ENCODE data around the gene SRSF5. TPM values are rescaled to one million over a fixed set of nuclear protein-coding genes. Genes with fewer than 3 reads are reported as not detected.
"Not testable (repeated sequence)": the region's sequence is repeated elsewhere in the genome, so short reads cannot be mapped to it uniquely, and the experiment has no call there.

SRSF5 gene
- total RNA-seq, 2 experiments from 2014 or later: 565 to 587 TPM

GRCh38 chr14:69797573-69798338 is 30.8 kb downstream of the SRSF5 start:
- POLR2A ChIA-PET: no interaction called here
- no peaks in the 10 kb centered on the region for H3K4me1 Mint-ChIP-seq
- H3K27me3 Mint-ChIP-seq: peaks cover 6% of the 10 kb centered on the region
- H3K36me3 Mint-ChIP-seq: no peaks in the 10 kb centered on the region
- H3K4me3 Mint-ChIP-seq: no peak overlapping the region
- H3K9me3 Mint-ChIP-seq: peaks cover 2% of the 10 kb centered on the region
- no peak overlapping the region for H3K27ac Mint-ChIP-seq
- no peak for DNase-seq
- no peak for ATAC-seq (ENCODE audit: low read depth)

- Mint-ChIP-seq H3K4me3 (no peak overlapping the region), H3K36me3 (no peaks in the 10 kb centered on the region), H3K4me1 (no peaks in the 10 kb centered on the region), H3K27ac (peak overlapping the region; percentile 28), H3K9me3 (peaks cover 2% of the 10 kb centered on the region), H3K27me3 (peaks cover 7% of the 10 kb centered on the region)
- POLR2A ChIA-PET: no interaction called here
- ATAC-seq (ENCODE audit: low read depth) (no peak), DNase-seq (no peak)
These were observed 31.4 kb downstream of the SRSF5 start for GRCh38 chr14:69798339-69798735.

GRCh38 chr14:69803753-69804152 is 36.8 kb downstream of the SRSF5 start:
- H3K4me1 Mint-ChIP-seq: no peaks in the 10 kb centered on the region
- peaks cover 2% of the 10 kb centered on the region for H3K9me3 Mint-ChIP-seq
- no peaks in the 10 kb centered on the region for H3K36me3 Mint-ChIP-seq
- H3K4me3 Mint-ChIP-seq: no peak overlapping the region
- H3K27me3 Mint-ChIP-seq: peaks cover 16% of the 10 kb centered on the region
- POLR2A ChIA-PET: no interaction called here
- no peak overlapping the region for H3K27ac Mint-ChIP-seq
- ATAC-seq (ENCODE audit: low read depth) (no peak), DNase-seq (no peak)

- Mint-ChIP-seq H3K4me3 (no peak overlapping the region), H3K9me3 (peaks cover 2% of the 10 kb centered on the region), H3K27ac (no peak overlapping the region), H3K4me1 (no peaks in the 10 kb centered on the region), H3K36me3 (no peaks in the 10 kb centered on the region), H3K27me3 (peaks cover 16% of the 10 kb centered on the region)
- POLR2A ChIA-PET: no interaction called here
- DNase-seq (no peak), ATAC-seq (ENCODE audit: low read depth) (no peak)
These were observed 38.0 kb downstream of the SRSF5 start for GRCh38 chr14:69804902-69805301.

- POLR2A ChIA-PET: no interaction called here
- no peak overlapping the region for H3K27ac Mint-ChIP-seq
- H3K36me3 Mint-ChIP-seq: no peaks in the 10 kb centered on the region
- H3K27me3 Mint-ChIP-seq: peaks cover 13% of the 10 kb centered on the region
- ATAC-seq (ENCODE audit: low read depth) (no peak), DNase-seq (no peak)
- no peaks in the 10 kb centered on the region for H3K9me3 Mint-ChIP-seq
- H3K4me3 Mint-ChIP-seq: no peak overlapping the region
- no peaks in the 10 kb centered on the region for H3K4me1 Mint-ChIP-seq
These were observed 40.2 kb downstream of the SRSF5 start for GRCh38 chr14:69807192-69807591.

GRCh38 chr14:69808919-69809808 is 42.2 kb downstream of the SRSF5 start:
- Mint-ChIP-seq H3K27ac (no peak overlapping the region), H3K27me3 (peaks cover 7% of the 10 kb centered on the region), H3K36me3 (no peaks in the 10 kb centered on the region), H3K4me3 (no peak overlapping the region), H3K4me1 (no peaks in the 10 kb centered on the region), H3K9me3 (no peaks in the 10 kb centered on the region)
- no peak for DNase-seq
- ATAC-seq (ENCODE audit: low read depth): no peak
- POLR2A ChIA-PET: no interaction called here

- no peaks in the 10 kb centered on the region for H3K4me1 Mint-ChIP-seq
- POLR2A ChIA-PET: no interaction called here
- ATAC-seq (ENCODE audit: low read depth): no peak
- no peaks in the 10 kb centered on the region for H3K36me3 Mint-ChIP-seq
- H3K27me3 Mint-ChIP-seq: peaks cover 2% of the 10 kb centered on the region
- no peak for DNase-seq
- H3K9me3 Mint-ChIP-seq: no peaks in the 10 kb centered on the region
- no peak overlapping the region for H3K4me3 Mint-ChIP-seq
- H3K27ac Mint-ChIP-seq: no peak overlapping the region
These were observed 44.4 kb downstream of the SRSF5 start for GRCh38 chr14:69811227-69811867.

GRCh38 chr14:69811868-69812252 is 44.9 kb downstream of the SRSF5 start:
- H3K36me3 Mint-ChIP-seq: no peaks in the 10 kb centered on the region
- no peak overlapping the region for H3K27ac Mint-ChIP-seq
- H3K4me3 Mint-ChIP-seq: no peak overlapping the region
- H3K9me3 Mint-ChIP-seq: no peaks in the 10 kb centered on the region
- DNase-seq: no peak
- H3K4me1 Mint-ChIP-seq: no peaks in the 10 kb centered on the region
- peaks cover 2% of the 10 kb centered on the region for H3K27me3 Mint-ChIP-seq
- ATAC-seq (ENCODE audit: low read depth): no peak
- POLR2A ChIA-PET: no interaction called here

- H3K36me3 Mint-ChIP-seq: no peaks in the 10 kb centered on the region
These were observed 45.8 kb downstream of the SRSF5 start for GRCh38 chr14:69812711-69813110.

GRCh38 chr14:69813346-69813745 is 46.4 kb downstream of the SRSF5 start:
- H3K9me3 Mint-ChIP-seq; H3K27me3 Mint-ChIP-seq; DNase-seq; POLR2A ChIA-PET; H3K4me3 Mint-ChIP-seq; H3K4me1 Mint-ChIP-seq; H3K27ac Mint-ChIP-seq; H3K36me3 Mint-ChIP-seq; ATAC-seq (ENCODE audit: low read depth): not testable (repeated sequence)

More at GRCh38 chr14:69812711-69813110, 45.8 kb downstream of the SRSF5 start:
- no peaks in the 10 kb centered on the region for H3K9me3 Mint-ChIP-seq
- POLR2A ChIA-PET: no interaction called here
- DNase-seq (no peak), ATAC-seq (ENCODE audit: low read depth) (no peak)
- H3K27me3 Mint-ChIP-seq: peaks cover 2% of the 10 kb centered on the region
- H3K27ac Mint-ChIP-seq: no peak overlapping the region
- H3K4me3 Mint-ChIP-seq: no peak overlapping the region
- H3K4me1 Mint-ChIP-seq: no peaks in the 10 kb centered on the region

GRCh38 chr14:69814397-69814796 is 47.5 kb downstream of the SRSF5 start:
- peaks cover 2% of the 10 kb centered on the region for H3K27me3 Mint-ChIP-seq
- POLR2A ChIA-PET: no interaction called here
- no peak for ATAC-seq (ENCODE audit: low read depth)
- H3K4me1 Mint-ChIP-seq: peaks cover 2% of the 10 kb centered on the region
- no peak for DNase-seq
- no peaks in the 10 kb centered on the region for H3K36me3 Mint-ChIP-seq
- H3K9me3 Mint-ChIP-seq: no peaks in the 10 kb centered on the region
- no peak overlapping the region for H3K27ac Mint-ChIP-seq
- H3K4me3 Mint-ChIP-seq: no peak overlapping the region

- Mint-ChIP-seq H3K9me3 (no peaks in the 10 kb centered on the region), H3K4me3 (no peak overlapping the region), H3K27ac (no peak overlapping the region), H3K27me3 (peaks cover 2% of the 10 kb centered on the region), H3K4me1 (peaks cover 2% of the 10 kb centered on the region), H3K36me3 (no peaks in the 10 kb centered on the region)
- ATAC-seq (ENCODE audit: low read depth) (no peak), DNase-seq (no peak)
- POLR2A ChIA-PET: no interaction called here
These were observed 48.6 kb downstream of the SRSF5 start for GRCh38 chr14:69815556-69815955.

GRCh38 chr14:69816216-69816615 is 49.3 kb downstream of the SRSF5 start:
- ATAC-seq (ENCODE audit: low read depth) (no peak), DNase-seq (no peak)
- H3K27ac Mint-ChIP-seq: no peak overlapping the region
- POLR2A ChIA-PET: no interaction called here
- H3K36me3 Mint-ChIP-seq: no peaks in the 10 kb centered on the region
- peaks cover 5% of the 10 kb centered on the region for H3K27me3 Mint-ChIP-seq
- H3K4me1 Mint-ChIP-seq: peaks cover 2% of the 10 kb centered on the region
- no peaks in the 10 kb centered on the region for H3K9me3 Mint-ChIP-seq
- H3K4me3 Mint-ChIP-seq: no peak overlapping the region
